SK-N-SH treated with all-trans-retinoic acid at 6 μM for 48 hours (cell line): ENCODE results near the gene SLC9B1.

Experiments
- ATAC-seq: fragments of 200-7000 bp; cut with Tn5 transposase; 3 replicates; pipeline ENCODE4 v1.9.1; 2020; ENCODE audit warnings: mild to moderate bottlenecking, moderate library complexity
- ARNTL ChIP-seq: fragments of 450-650 bp; formaldehyde crosslinking; IDR thresholded peaks from 2 replicates; pipeline ENCODE4 v1.5.0; 2020; ENCODE audit warnings: low read depth, mild to moderate bottlenecking, moderate library complexity, borderline replicate concordance
- CSDC2 ChIP-seq: fragments of 250-450 bp; sonication (Bioruptor Pico); IDR thresholded peaks from 2 replicates; pipeline ENCODE4 v1.5.0; 2020; ENCODE audit warnings: mild to moderate bottlenecking, moderate library complexity
- GLIS3 ChIP-seq: fragments of 250-450 bp; sonication (Bioruptor Pico); IDR thresholded peaks from 2 replicates; pipeline ENCODE4 v1.5.0; 2020; ENCODE audit warnings: mild to moderate bottlenecking, moderate library complexity
- ISL1 ChIP-seq: fragments of 250-450 bp; sonication (Bioruptor Pico); IDR thresholded peaks from 2 replicates; pipeline ENCODE4 v2.1.2; 2022; ENCODE audit warnings: mild to moderate bottlenecking, moderate library complexity
- OSR1 ChIP-seq: fragments of 250-450 bp; sonication (Bioruptor Pico); IDR thresholded peaks from 2 replicates; pipeline ENCODE4 v1.8.0; 2022; ENCODE audit warnings: moderate library complexity, mild to moderate bottlenecking, inconsistent platforms
- TCF4 ChIP-seq: fragments of 250-450 bp; sonication (Bioruptor Pico); IDR thresholded peaks from 2 replicates; pipeline ENCODE4 v1.8.0; 2021; ENCODE audit warnings: mild to moderate bottlenecking, moderate library complexity, borderline replicate concordance
- ZC3H10 ChIP-seq: fragments of 250-450 bp; sonication (Bioruptor Pico); IDR thresholded peaks from 2 replicates; pipeline ENCODE4 v1.5.1; 2021; ENCODE audit warnings: mild to moderate bottlenecking, moderate library complexity
- ZFP30 ChIP-seq: fragments of 450-650 bp; formaldehyde crosslinking; IDR thresholded peaks from 2 replicates; pipeline ENCODE4 v1.5.0; 2022; ENCODE audit warnings: mild to moderate bottlenecking, moderate library complexity
- ZNF565 ChIP-seq: fragments of 450-650 bp; formaldehyde crosslinking; conservative IDR thresholded peaks from 2 replicates; pipeline ENCODE4 v1.5.0; 2020; ENCODE audit warnings: low read depth, mild to moderate bottlenecking, moderate library complexity
- ZNF8 ChIP-seq: fragments of 450-650 bp; formaldehyde crosslinking; IDR thresholded peaks from 2 replicates; pipeline ENCODE4 v1.5.0; 2020; ENCODE audit warnings: mild to moderate bottlenecking, moderate library complexity
- TF ChIP-seq, protein P1 (sequence below): fragments of 250-450 bp; sonication (Bioruptor Pico); IDR thresholded peaks from 2 replicates; pipeline ENCODE4 v1.5.0; 2020; ENCODE audit warnings: mild to moderate bottlenecking, moderate library complexity
- TF ChIP-seq, protein P2 (sequence below): fragments of 250-450 bp; sonication (Bioruptor Pico); IDR thresholded peaks from 2 replicates; pipeline ENCODE4 v1.5.1; 2020; ENCODE audit warnings: low read depth, mild to moderate bottlenecking, moderate library complexity
- TF ChIP-seq, protein P3 (sequence below): fragments of 250-450 bp; sonication (Bioruptor Pico); IDR thresholded peaks from 2 replicates; pipeline ENCODE4 v1.8.0; 2021; ENCODE audit warnings: low read depth, mild to moderate bottlenecking, moderate library complexity, borderline replicate concordance

SLC9B1 gene

DNA sequence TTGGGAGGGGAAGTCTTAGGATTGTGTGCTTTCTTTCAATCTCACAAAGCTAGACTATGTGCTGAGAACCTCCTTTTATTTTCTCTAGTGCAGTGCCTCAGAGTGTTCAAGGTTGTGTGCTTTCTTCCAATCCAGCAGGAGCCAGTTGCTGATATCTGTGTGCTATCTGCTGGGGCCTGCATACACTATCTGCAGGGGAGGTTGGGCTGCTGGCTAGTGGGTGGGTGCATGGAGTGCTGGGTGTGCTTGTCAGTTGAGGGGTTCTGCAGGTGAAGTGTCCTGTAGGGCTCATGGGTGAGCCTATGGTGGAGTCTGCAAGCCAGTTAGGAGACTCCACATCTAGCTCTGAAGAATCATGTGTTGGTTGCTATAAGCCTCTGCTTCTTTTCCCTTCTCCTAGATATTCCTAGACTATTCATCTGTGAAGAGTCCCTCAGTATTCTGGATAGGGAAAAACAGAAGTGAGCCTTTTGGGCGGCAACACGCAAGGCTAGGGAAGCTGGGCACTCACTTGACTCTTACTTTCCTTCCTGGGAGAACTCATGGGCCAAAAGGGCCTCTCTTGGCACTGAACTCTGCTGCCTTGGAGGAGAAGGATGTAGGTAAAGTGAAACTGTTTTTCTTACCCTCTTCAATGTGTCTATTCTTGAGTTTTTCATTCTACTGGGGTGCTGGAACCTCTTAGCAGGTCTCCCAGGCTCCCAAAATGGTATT is 158.7 kb downstream of the SLC9B1 start:
- TF ChIP-seq OSR1 (CRISPR knock-in tag), result no peak
- TF ChIP-seq GLIS3 (CRISPR knock-in tag), result no peak
- no peak for TF ChIP-seq CSDC2 (CRISPR knock-in tag)
- ATAC-seq, result no peak

DNA sequence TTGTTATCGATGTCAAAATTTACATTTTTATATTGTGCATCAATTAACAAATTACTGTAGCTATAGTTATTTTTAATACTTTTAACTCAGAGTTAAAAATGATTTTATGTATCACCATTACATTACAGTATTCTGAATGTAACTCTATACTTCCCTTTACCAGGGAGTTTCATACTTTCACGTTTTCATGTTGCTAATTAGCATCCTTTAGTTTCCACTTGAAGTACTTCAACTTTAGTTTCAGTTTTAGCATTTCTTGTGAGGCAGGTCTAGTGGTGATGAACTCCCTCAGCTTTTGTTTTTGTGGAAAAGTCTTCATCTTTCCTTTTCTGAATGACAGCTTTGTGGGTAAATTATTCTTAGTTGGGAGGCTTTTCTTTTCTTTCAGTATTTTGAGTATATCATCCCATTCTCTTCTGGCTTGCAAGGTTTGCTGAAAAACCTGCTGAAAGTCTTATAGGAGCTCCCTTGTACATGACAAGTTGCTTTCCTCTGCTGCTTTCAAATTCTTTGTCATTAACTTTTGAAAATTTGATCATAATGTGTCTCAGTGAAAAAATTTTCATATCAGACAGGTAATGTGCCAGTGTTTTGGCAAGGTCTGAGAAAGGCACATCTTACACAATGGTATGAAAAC is 160.6 kb downstream of the SLC9B1 start:
- ATAC-seq, result no peak
- TF ChIP-seq, protein P1, sequence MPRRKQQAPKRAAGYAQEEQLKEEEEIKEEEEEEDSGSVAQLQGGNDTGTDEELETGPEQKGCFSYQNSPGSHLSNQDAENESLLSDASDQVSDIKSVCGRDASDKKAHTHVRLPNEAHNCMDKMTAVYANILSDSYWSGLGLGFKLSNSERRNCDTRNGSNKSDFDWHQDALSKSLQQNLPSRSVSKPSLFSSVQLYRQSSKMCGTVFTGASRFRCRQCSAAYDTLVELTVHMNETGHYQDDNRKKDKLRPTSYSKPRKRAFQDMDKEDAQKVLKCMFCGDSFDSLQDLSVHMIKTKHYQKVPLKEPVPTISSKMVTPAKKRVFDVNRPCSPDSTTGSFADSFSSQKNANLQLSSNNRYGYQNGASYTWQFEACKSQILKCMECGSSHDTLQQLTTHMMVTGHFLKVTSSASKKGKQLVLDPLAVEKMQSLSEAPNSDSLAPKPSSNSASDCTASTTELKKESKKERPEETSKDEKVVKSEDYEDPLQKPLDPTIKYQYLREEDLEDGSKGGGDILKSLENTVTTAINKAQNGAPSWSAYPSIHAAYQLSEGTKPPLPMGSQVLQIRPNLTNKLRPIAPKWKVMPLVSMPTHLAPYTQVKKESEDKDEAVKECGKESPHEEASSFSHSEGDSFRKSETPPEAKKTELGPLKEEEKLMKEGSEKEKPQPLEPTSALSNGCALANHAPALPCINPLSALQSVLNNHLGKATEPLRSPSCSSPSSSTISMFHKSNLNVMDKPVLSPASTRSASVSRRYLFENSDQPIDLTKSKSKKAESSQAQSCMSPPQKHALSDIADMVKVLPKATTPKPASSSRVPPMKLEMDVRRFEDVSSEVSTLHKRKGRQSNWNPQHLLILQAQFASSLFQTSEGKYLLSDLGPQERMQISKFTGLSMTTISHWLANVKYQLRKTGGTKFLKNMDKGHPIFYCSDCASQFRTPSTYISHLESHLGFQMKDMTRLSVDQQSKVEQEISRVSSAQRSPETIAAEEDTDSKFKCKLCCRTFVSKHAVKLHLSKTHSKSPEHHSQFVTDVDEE (CRISPR knock-in tag), result no peak
- TF ChIP-seq ZNF8 (no peak), ISL1 (CRISPR knock-in tag) (no peak), ZNF565 (no peak), TCF4 (CRISPR knock-in tag) (no peak), ZC3H10 (CRISPR knock-in tag) (no peak), ARNTL (CRISPR knock-in tag) (no peak), ZFP30 (CRISPR knock-in tag) (no peak)
- TF ChIP-seq, protein P2, sequence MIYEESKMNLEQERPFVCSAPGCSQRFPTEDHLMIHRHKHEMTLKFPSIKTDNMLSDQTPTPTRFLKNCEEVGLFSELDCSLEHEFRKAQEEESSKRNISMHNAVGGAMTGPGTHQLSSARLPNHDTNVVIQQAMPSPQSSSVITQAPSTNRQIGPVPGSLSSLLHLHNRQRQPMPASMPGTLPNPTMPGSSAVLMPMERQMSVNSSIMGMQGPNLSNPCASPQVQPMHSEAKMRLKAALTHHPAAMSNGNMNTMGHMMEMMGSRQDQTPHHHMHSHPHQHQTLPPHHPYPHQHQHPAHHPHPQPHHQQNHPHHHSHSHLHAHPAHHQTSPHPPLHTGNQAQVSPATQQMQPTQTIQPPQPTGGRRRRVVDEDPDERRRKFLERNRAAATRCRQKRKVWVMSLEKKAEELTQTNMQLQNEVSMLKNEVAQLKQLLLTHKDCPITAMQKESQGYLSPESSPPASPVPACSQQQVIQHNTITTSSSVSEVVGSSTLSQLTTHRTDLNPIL, result no peak
- TF ChIP-seq, protein P3, sequence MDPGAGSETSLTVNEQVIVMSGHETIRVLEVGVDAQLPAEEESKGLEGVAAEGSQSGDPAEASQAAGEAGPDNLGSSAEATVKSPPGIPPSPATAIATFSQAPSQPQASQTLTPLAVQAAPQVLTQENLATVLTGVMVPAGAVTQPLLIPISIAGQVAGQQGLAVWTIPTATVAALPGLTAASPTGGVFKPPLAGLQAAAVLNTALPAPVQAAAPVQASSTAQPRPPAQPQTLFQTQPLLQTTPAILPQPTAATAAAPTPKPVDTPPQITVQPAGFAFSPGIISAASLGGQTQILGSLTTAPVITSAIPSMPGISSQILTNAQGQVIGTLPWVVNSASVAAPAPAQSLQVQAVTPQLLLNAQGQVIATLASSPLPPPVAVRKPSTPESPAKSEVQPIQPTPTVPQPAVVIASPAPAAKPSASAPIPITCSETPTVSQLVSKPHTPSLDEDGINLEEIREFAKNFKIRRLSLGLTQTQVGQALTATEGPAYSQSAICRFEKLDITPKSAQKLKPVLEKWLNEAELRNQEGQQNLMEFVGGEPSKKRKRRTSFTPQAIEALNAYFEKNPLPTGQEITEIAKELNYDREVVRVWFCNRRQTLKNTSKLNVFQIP (CRISPR knock-in tag), result no peak
